HUES48 (cell line): ENCODE measurements around the gene IQSEC3.
"Not testable (repeated sequence)": the region's sequence is repeated elsewhere in the genome, so short reads cannot be mapped to it uniquely, and the experiment has no call there.

Source experiments
- H3K27ac ChIP-seq: one replicate; pipeline ENCODE4 v1.7.0; 2013; ENCODE audit warnings: low read depth, low read length, inconsistent platforms
- H3K27me3 ChIP-seq: 2 replicates; pipeline ENCODE4 v1.6.1; 2013; ENCODE audit warnings: mild to moderate bottlenecking, low read length; ENCODE audit not compliant: control insufficient read depth, insufficient read depth
- H3K36me3 ChIP-seq: 2 replicates; pipeline ENCODE4 v1.6.1; 2013; ENCODE audit warnings: low read length; ENCODE audit not compliant: control insufficient read depth, insufficient read depth
- H3K4me1 ChIP-seq: 2 replicates; pipeline ENCODE4 v1.6.1; 2013; ENCODE audit warnings: mild to moderate bottlenecking, low read length; ENCODE audit not compliant: control insufficient read depth, insufficient read depth
- H3K4me3 ChIP-seq: 2 replicates; pipeline ENCODE4 v1.5.1; 2013; ENCODE audit warnings: mild to moderate bottlenecking, low read depth, low read length
- H3K9ac ChIP-seq: 2 replicates; pipeline ENCODE4 v1.6.1; 2013; ENCODE audit warnings: mild to moderate bottlenecking, low read depth, low read length, moderate library complexity
- H3K9me3 ChIP-seq: 2 replicates; pipeline ENCODE4 v1.6.1; 2013; ENCODE audit warnings: low read length; ENCODE audit not compliant: control insufficient read depth, insufficient read depth

The IQSEC3 gene

DNA sequence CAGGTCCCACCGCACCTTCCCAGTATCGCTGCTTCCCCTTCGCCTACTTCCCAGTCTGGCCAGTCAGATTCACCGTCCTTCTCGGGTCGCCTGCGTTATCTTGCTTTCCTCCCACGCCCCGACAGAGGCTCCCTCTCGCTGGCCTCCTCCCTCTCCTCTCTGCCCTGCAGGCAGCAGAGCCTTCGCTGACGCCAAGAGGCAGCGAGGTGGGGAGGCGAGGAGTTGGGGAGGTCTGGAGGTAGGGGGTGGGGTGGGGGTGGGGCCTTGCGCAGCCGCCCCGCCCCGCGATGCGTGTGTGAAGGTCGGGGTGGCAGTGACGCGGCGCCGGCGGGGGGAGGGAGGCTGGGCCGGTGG is at the start of gene IQSEC3:
IQSEC3 (plus strand) TSS at position 340 of the 354 bp plus-strand sequence. CDS start 116 bp downstream, outside the sequence.
- H3K4me1 ChIP-seq, H3K36me3 ChIP-seq, H3K27ac ChIP-seq, H3K9me3 ChIP-seq, H3K9ac ChIP-seq: not testable (repeated sequence)
- H3K4me3 ChIP-seq: peak within 1 kb of the TSS; percentile 51
- H3K27me3 ChIP-seq: peaks cover 18% of the 10 kb centered on the region

DNA sequence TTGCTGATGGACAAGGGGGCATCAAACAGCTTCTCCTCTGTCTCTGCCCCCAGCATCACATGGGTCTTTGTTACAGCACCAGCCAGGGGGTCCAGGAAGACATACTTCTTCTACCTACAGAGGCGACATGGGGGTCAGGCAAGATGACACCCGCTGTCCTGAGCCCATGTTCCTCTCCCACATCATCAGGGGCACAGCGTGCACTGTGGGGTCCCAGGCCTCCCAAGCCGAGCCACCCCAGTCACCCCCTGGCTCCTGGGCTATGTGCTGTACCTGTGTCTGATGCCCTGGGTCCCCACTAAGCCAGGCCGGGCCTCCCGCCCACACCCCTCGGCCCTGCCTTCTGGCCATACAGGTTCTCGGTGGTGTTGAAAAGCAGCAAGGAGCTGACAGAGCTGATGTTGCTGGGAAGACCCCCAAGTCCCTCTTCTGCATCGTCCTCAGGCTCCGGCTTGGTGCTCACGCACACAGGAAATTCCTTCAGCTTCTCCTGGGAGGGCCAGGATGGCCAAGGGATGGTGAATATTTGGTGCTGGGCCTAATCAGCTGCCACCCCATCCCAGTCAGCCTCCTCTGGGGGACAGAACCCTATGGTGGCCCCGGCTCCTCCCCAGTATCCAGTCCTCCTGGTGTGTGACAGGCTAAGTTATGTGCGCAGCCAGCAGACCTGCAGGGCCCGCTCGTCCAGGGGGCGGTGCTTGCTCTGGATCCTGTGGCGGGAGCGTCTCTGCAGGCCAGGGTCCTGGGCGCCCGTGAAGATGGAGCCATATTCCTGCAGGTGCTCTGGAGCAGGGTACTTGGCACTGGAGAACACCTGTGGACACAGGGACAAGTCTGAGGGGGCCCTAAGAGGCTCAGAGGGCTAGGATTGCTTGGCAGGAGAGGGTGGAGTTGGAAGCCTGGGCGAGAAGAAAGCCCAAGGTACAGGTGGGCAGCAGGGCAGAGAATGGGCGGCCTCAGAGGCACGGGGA is 48.9 kb upstream of the IQSEC3 start:
- H3K4me1 ChIP-seq, H3K27me3 ChIP-seq, H3K27ac ChIP-seq, H3K9ac ChIP-seq, H3K9me3 ChIP-seq, H3K4me3 ChIP-seq: not testable (repeated sequence)
- H3K36me3 ChIP-seq: peaks cover 15% of the 10 kb centered on the region

DNA sequence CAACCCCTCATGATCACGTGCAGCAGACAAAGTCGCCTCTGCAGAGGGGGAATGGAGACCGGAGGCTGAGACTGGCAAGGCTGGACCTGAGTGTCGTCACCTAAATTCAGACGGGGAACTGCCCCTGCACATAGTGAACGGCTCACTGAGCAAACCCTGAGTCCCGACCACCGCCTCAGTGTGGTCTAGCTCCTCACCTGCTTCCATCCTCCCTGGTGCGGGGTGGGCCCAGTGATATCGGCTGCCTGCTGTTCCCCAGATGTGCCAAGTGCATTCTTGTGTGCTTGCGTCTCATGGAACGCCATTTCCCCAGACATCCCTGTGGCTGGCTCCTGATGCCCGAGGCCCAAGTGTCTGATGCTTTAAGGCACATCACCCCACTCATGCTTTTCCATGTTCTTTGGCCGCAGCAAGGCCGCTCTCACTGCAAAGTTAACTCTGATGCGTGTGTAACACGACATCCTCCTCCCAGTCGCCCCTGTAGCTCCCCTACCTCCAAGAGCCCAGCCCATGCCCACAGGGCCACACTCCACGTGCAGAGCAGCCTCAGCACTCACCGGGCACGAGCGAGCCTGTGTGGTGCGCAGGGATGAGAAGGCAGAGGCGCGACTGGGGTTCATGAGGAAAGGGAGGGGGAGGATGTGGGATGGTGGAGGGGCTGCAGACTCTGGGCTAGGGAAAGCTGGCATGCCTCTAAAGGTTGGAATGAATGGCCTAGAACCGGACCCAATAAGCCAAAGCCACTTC is 47.6 kb upstream of the IQSEC3 start:
- H3K9ac ChIP-seq, H3K4me1 ChIP-seq, H3K4me3 ChIP-seq, H3K9me3 ChIP-seq, H3K27ac ChIP-seq, H3K27me3 ChIP-seq: not testable (repeated sequence)
- H3K36me3 ChIP-seq: peaks cover 15% of the 10 kb centered on the region

GRCh38 chr12:19906-20305 is 46.7 kb upstream of the IQSEC3 start:
- not testable (repeated sequence) for H3K9ac ChIP-seq, H3K27ac ChIP-seq, H3K9me3 ChIP-seq, H3K27me3 ChIP-seq, H3K4me1 ChIP-seq, H3K4me3 ChIP-seq
- H3K36me3 ChIP-seq: peaks cover 15% of the 10 kb centered on the region

- H3K27ac ChIP-seq: no peak overlapping the region
- no peaks in the 10 kb centered on the region for H3K9me3 ChIP-seq
- H3K9ac ChIP-seq: no peak overlapping the region
- peaks cover 15% of the 10 kb centered on the region for H3K36me3 ChIP-seq
- H3K4me1 ChIP-seq: no peaks in the 10 kb centered on the region
- H3K4me3 ChIP-seq: no peak overlapping the region
- no peaks in the 10 kb centered on the region for H3K27me3 ChIP-seq
Measured at GRCh38 chr12:20757-21156, 45.8 kb upstream of the IQSEC3 start.

- Histone ChIP-seq H3K27ac (no peak overlapping the region), H3K9ac (no peak overlapping the region), H3K4me1 (no peaks in the 10 kb centered on the region), H3K27me3 (no peaks in the 10 kb centered on the region), H3K9me3 (no peaks in the 10 kb centered on the region), H3K4me3 (no peak overlapping the region), H3K36me3 (peaks cover 15% of the 10 kb centered on the region)
Measured at GRCh38 chr12:21301-22189, 45.0 kb upstream of the IQSEC3 start.

DNA sequence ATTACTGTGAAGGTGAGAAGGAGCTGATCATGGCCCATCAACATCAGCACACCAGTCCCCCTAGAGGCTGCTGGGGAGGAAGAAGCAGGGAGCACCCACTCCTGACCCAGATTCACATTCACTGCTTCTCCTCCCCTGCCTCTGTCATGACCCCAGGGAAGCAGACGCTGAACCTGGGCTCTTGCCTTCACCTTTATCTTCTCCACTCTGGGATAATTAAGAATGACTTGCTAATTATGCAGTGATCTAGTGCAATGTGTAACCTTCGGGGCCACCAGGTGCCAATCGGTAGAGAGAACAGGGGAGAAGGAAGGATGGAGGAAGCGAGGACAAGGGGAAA is 44.4 kb upstream of the IQSEC3 start:
- H3K9ac ChIP-seq: no peak overlapping the region
- H3K4me1 ChIP-seq: no peaks in the 10 kb centered on the region
- H3K36me3 ChIP-seq: peaks cover 15% of the 10 kb centered on the region
- H3K4me3 ChIP-seq: no peak overlapping the region
- no peaks in the 10 kb centered on the region for H3K27me3 ChIP-seq
- no peak overlapping the region for H3K27ac ChIP-seq
- no peaks in the 10 kb centered on the region for H3K9me3 ChIP-seq

- Histone ChIP-seq H3K4me1 (no peaks in the 10 kb centered on the region), H3K27ac (no peak overlapping the region), H3K9me3 (no peaks in the 10 kb centered on the region), H3K4me3 (no peak overlapping the region), H3K9ac (no peak overlapping the region), H3K27me3 (no peaks in the 10 kb centered on the region), H3K36me3 (peaks cover 15% of the 10 kb centered on the region)
Measured at GRCh38 chr12:22530-23201, 43.9 kb upstream of the IQSEC3 start.

DNA sequence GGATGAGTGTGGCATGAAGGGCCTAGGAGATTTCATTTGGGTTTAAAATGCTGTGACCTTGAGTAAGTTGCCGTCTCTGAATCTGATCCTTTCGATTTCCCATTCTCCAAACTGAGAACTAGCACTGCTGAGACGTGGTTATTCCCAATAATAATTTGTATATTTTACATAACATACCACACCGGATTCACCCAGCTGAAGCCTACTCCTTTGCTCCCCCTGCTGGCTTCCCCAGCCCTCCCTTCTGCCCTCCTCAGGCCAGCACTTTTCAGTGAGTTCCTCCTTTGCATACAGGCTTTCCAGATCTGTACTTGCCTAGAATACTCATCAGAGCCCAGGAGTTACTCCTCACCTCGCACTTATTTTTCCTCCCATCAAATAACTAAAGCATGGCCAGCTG is 38.7 kb upstream of the IQSEC3 start:
- H3K27ac ChIP-seq, H3K27me3 ChIP-seq, H3K9me3 ChIP-seq, H3K9ac ChIP-seq, H3K4me3 ChIP-seq, H3K4me1 ChIP-seq, H3K36me3 ChIP-seq: not testable (repeated sequence)

DNA sequence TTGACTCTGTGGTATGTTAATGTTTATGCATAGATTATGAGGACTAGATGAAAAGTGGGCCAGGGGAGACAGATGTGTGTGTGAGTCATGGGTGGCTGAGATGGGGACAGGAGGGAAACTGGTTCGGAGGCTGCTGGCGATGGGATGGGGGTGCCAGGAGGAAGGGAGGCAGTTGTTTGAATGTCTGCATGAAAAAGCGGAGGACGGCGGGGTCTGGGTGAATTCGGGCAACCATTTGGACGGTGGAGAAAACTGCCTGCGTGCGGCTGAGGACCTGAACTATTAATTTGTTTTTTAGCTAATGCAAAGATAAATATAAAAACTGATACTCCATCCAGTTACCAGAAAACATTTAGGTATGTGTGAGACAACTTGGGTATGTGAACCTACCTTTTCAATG is 27.8 kb upstream of the IQSEC3 start:
- H3K27me3 ChIP-seq, H3K9me3 ChIP-seq, H3K9ac ChIP-seq, H3K4me3 ChIP-seq, H3K4me1 ChIP-seq, H3K36me3 ChIP-seq, H3K27ac ChIP-seq: not testable (repeated sequence)
